NK-92 (cell line): Measurements from ENCODE around the gene GPRIN1.
"Not testable (repeated sequence)": the region's sequence is repeated elsewhere in the genome, so short reads cannot be mapped to it uniquely, and the experiment has no call there.

Experiments
- DNase-seq: peaks from one replicate; lab custom pipeline; 2025; ENCODE audit not compliant: unreplicated experiment; lab: John Stamatoyannopoulos, UW

GPRIN1 gene

DNA sequence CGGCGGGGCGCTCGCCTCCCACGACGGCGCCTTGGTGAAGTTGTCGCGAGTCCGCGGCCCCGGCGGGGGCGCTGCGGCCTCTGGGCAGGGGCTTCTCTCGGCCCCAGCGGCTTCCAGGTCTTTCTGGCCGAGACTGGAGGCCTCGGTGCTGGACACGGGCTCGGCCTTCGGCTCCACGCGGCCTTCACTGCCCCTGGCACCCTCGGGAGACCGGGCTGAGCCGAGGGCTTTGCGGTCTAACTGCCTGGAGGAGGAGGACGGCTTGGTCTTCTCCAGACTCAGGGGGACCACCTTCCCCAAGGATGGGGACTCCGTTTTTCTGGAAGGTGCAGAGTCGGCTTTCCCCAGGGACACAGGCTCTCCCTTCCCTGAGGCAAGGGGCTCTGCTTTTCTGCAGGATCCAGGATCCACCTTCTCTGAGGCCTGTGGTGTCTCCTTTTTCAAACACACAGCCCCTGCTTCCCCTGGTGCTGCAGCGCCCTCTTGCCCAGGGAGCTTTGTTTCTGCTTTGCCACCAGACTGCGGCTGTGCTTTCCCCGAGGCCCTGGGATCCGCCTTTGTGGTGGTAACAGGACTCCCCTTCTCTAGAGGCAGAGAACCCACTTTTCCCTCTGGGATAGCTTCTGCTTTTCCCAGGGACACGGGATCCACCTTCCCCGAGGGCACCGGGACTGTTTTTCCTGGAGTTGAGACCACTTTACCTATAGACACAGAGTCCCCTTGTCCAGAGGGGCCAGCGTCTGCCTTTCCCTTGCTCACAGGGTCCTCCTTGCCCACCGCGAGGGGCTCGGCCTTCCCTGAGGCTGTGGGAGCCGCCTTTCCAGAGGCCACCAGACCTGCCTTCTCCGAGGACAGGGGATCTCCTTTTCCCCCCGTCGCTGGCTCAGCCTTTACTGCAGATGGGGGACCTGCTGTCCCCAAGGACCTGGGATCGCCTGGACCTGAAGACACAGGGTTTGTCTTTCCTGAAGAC lies 12.3 kb downstream of the GPRIN1 start:
- no peak for DNase-seq

DNA sequence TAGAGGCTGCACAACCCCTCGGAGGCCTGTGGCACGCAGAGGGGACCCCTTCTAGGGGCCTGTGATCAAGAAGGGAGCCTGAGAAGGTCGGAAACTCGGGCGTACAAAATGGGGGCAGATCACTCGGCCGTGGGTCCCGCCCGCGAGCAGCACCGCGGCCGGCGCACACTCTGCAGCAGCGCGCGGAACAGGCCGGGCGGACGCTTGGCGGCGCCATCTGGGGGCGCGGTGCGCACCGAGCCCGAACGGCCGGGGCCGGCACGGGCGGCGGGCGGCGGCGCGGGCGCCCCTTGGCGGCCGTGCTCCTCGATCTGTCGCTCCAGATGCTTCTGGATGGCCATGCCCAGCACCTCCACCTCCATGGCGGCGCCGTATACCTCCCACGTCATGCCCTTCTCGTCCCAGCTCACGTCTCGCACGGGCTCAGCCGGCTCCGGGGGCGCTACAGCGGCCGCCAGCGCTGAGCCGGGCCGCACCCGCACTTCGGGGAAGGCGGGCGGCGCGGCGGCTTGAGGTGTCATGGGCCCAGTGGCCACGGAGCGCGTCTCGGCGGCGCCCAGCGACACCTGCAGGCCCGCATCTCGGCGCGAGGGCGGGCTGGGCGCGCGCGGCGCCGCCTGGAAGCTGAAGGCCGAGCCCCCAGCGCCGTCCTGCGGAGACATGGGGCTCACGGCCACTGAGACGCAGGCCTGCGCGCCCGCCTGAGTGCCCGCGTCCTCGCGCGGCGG lies 13.1 kb downstream of the GPRIN1 start:
- DNase-seq: no peak

DNA sequence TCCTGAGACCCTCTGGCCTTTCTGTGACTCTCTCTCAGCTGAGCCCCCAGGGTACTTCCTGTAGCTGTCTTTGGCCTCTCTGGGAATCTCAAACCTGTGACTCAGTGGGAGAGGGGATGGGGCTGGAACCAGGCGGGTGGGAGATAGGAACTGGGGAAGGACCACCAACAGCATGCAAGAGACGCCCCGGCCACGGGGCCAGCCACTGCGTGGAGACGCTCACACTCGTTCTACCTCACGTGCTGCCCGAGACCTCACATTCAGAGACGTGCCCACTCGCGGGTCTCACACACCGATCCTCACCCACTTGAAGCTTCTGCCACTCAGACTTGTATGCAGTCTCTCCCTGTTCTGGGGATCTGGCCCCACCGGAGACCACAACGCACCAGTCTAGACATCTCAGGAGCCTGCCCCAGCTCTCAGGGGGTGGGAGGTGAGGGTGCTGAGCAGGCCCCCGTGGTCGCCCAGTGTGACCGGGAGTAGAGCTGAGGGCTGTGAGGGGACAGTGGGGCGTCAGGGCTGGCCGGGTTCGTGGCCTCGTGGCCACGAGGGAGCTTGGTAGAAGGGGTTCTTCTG lies 13.8 kb downstream of the GPRIN1 start:
- DNase-seq: no peak

DNA sequence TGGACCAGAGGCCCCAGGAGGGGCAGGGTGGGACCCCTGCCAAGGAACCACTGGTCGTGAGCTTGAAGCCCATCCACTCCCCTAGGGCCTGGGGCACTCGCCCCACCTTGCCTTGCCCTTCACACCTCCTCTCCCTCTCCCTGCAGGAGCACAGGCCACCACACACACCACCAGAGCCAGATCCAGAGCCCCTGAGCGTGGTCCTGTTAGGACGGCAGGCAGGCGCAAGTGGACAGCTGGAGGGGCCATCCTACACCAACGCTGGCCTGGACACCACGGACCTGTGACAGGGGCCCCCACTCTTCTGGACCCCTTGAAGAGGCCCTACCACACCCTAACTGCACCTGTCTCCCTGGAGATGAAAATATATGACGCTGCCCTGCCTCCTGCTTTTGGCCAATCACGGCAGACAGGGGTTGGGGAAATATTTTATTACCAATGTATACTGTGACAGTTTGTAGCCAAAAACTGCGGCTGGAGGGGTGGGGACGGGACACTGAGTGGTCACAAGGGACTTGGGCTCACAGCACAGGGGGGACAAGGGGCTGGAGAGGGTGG lies 14.5 kb downstream of the GPRIN1 start:
- DNase-seq: no peak

DNA sequence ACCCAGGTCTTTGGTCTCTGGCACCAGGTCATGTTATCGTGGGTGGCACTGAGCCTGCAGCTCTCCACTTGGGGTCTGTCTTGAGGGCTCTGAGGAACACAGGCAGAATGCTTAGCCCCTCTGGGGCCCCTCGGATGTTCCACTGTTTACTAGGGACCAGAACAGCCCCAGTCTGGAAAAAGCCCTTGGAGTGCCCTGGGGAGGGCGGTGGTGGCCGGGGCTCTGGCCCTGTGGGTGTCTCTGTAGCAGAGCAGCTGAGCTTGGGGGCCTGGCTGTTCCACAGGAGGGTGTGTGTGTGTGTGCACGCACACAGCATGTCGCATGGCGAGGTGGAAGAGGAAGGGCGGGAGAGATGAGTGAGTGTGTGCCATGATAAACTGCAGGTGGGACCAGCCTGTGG lies 15.4 kb downstream of the GPRIN1 start:
- no peak for DNase-seq

DNA sequence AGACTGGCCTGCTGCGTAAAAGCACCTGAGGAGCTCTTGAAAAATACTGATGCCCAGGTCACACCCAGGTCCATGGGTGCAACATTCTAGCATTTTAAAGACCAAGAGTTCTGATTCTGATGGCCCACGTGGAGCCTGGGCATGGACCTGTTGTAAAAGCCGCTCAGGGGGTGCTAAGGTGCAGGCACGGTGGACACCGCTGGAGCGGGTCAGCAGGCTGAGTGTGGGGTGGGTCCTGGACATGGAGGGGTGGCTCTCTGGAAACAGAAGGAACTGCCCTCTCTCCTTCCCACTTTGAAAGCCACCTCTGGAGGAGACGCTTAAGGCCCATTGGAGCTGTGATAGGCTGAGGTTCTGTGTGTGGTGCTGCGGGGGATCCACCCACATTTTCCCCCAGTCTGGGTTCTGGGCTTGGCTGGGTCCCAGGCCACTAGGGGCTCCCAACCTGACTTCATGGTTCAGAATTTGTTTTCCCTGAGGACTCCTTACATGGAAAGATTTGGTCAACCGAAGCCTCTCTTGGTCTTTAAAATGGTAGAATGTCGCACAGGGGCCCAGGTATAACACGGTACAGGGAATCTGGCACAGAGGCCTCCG lies 16.6 kb downstream of the GPRIN1 start:
- DNase-seq: no peak

DNA sequence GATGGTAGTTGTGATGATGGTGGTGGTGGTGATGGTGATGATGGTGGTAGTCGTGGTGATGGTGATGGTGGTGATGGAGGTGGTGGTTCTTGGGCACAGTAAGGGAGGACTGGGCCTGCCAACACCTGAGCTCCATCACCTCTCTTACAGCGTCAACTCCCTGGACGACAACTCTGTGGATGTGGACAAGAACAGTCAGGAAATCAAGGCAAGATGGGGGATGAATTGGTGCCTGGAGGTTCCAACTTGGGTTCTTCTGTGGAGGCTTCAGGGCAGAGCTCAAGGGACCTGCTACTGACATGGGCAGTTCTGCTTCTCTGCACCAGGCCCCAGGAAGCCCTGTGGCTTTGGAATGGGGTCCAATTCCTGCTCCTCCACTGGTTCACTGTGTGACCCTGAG lies 17.4 kb downstream of the GPRIN1 start:
- DNase-seq: no peak

DNA sequence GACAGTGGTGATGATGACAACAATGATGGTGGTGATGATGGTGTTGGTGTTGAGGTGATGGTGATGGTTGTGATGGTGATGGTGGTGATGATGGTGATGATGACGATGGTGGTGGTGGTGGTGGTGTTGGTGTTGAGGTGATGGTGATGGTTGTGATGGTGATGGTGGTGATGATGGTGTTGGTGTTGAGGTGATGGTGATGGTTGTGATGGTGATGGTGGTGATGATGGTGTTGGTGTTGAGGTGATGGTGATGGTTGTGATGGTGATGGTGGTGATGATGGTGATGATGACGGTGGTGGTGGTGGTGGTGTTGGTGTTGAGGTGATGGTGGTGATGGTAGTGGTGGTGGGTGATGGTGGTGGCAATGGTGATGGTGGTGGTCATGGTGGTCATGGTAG lies 18.3 kb downstream of the GPRIN1 start:
- DNase-seq: not testable (repeated sequence)

DNA sequence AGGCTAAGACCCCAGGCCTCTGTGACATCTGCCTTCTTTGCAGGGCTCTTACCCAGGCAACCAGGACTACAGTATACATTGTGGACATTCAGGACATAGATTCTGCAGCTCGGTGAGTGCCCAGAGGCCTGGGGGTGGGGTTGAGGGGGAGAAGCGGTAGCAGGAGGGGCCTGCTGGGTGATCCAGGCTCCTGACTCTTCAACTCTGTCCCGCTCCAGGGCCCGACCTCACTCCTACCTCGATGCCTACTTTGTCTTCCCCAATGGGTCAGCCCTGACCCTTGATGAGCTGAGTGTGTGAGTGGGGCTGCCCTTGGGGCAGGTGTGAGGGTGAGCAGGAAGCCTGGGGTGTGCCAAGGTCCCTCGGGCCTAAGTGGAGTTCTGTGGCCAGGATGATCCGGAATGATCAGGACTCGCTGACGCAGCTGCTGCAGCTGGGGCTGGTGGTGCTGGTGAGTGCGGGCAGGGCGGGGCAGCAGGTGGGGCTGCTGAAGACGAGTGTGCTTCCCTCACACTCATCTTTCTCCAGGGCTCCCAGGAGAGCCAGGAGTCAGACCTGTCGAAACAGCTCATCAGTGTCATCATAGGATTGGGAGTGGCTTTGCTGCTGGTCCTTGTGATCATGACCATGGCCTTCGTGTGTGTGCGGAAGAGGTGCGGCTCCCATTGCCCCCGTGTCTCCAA lies 19.8 kb downstream of the GPRIN1 start:
- no peak for DNase-seq

DNA sequence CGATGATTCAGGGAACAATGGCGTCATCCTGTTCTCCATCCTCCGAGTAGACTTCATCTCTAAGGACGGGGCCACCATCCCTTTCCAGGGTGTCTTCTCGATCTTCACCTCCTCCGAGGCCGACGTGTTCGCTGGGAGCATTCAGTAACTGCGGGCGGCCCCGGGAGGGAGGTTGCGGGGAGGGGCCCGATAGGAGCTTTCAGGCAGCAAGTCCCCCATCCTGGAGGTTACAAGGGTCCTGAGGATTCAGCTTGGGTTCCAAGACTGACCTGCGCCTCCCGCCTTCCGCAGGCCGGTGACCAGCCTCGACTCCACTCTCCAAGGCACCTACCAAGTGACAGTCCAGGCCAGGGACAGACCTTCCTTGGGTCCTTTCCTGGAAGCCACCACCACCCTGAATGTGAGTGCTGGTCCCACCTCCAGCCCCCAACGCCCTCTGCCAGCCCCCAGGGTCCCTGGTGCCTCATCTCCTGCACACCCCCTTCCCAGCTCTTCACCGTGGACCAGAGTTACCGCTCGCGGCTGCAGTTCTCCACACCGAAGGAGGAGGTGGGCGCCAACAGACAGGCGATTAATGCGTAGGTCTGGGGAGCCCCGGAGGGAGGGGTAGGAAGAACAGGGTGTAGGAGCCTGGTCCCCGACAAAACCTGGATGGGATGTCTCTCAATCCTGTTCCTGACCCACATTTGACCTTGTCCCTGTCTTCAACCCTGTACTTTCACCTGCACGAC lies 20.8 kb downstream of the GPRIN1 start:
- no peak for DNase-seq

DNA sequence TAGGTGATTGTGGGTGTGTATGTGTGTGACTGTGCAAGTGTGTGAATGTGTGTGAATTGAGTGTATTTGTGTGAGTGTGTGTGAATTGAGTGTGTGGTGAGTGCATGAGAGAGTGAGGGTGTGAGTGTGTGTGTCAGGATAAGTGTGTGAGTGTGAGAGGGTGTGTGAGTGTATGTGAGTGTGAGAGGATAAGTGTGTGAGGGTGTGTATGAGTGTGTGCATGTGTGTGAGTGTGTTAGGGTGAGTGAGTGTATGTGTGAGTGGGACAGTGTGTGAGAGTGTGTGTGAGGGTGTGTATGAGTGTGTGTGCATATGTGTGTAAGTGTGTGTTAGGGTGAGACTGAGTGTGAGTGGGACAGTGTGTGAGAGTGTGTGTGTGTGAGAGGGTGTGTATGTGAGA lies 21.7 kb downstream of the GPRIN1 start:
- DNase-seq: no peak

DNA sequence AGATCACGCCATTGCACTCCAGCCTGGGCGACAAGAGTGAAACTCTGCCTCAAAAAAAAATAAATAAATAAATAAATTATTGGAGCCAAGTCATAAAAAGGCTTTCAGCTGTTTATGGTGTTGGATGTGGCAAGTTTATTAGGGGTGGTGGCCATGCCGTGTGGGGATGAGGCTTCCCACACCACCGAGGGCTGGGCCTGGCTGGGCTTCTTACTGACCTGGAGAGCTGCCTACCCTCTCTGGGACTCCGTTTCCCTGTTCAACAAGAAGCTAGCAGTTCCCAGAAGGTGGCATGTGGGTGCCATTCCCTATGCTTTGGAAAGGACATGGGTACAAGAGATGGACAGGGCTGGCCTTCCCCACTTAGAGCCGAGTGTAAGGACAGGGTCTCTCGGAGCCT lies 22.6 kb downstream of the GPRIN1 start:
- no peak for DNase-seq

DNA sequence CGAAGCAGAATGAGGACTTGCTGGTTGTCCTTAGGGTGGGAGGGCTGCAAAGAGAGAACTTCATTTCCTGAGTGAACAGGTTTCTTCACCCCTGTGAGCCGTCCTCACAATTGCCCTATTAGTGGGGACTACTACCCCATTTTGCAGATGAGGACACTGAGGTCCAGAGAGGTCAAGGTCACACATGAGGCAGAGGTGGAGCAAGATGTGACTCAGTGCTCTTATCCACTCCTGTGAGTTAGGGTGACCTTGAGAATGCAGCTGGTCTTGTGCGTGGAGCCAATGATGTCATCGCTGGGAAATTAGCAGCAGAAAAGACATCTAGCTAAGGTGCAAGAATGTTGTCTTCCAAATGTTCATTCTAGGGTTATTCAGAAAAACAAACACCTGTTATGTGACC lies 26.9 kb downstream of the GPRIN1 start:
- DNase-seq: no peak

DNA sequence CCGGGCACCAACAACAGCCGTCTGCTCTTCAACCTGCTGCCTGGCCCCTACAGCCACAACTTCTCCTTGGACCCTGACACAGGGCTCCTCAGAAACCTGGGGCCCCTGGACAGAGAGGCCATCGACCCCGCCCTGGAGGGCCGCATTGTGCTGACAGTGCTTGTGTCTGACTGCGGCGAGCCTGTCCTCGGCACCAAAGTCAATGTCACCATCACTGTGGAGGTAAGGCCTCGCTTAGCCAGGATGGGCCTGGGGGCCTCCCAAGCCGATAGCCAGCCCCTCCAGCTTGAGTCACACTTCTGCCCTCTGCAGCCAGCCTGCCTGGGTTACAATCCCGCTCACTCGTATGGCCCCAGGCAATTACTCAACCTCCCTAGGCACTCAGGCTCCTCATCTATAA lies 28.6 kb downstream of the GPRIN1 start:
- no peak for DNase-seq

DNA sequence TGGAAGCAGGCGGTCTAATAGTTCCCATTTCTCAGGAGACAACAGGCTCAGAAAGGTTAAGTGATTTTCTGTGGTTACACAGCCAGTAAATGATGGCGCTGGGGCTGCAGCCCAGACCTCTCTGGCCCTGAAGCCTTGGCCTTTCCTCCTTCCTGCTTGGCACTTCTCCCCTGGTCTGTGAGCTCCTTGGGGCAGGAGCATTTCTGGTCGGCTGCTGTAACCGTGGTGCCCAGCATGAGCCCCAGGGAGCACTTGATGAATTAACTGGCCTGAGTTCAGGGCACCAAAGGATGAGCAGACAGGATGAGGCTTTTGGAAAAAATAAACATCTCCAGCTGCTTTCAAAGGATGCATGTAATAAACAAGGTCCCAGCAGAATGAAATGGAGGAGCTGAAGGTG lies 30.6 kb downstream of the GPRIN1 start:
- no peak for DNase-seq

DNA sequence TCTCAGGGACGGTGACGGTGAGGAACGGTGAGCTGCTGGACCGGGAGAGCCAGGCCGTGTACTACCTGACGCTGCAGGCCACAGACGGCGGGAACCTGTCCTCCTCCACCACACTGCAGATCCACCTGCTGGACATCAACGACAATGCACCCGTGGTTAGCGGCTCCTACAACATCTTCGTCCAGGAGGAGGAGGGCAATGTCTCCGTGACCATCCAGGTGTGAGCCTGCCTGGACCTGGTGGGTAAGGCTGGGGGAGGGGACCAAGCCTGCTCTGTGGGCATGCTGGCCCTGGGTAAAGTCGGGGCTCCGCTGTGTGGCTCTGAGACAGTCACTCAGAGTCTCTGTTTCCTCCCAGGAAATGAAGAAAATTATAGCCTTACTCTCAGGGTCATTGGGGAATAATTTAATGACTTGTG lies 31.6 kb downstream of the GPRIN1 start:
- DNase-seq: no peak

DNA sequence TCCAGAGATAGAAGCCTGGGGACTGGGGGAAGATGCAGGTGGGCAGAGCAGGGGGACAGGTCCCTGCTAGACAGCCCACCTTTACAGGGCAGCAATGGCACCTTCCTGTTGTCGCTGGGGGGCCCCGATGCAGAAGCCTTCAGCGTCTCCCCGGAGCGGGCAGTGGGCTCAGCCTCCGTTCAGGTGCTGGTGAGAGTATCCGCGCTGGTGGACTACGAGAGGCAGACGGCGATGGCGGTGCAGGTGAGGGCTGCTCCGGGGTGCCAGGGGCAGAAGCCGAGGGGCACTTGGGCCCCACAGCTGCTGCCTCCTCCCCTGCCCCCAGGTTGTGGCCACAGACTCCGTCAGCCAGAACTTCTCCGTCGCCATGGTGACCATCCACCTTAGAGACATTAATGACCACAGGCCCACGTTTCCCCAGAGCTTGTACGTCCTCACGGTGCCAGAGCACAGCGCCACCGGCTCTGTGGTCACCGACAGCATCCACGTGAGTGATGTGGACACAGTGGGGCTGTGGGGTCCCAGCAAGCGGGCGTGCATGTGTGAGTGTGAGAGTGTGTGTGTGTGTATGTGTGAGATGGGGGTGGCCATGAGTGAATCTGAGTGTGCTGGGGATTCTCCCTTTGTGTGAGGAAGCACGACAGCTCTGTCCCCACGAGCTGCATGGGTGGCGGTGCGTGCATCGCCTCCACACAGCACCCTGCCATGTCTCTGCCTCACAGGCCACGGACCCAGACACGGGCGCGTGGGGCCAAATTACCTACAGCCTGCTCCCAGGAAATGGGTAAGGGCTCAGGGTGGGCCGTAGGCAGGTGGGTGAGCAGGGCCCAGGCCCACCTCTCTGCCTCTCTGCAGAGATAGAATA lies 32.4 kb downstream of the GPRIN1 start:
- DNase-seq: no peak

DNA sequence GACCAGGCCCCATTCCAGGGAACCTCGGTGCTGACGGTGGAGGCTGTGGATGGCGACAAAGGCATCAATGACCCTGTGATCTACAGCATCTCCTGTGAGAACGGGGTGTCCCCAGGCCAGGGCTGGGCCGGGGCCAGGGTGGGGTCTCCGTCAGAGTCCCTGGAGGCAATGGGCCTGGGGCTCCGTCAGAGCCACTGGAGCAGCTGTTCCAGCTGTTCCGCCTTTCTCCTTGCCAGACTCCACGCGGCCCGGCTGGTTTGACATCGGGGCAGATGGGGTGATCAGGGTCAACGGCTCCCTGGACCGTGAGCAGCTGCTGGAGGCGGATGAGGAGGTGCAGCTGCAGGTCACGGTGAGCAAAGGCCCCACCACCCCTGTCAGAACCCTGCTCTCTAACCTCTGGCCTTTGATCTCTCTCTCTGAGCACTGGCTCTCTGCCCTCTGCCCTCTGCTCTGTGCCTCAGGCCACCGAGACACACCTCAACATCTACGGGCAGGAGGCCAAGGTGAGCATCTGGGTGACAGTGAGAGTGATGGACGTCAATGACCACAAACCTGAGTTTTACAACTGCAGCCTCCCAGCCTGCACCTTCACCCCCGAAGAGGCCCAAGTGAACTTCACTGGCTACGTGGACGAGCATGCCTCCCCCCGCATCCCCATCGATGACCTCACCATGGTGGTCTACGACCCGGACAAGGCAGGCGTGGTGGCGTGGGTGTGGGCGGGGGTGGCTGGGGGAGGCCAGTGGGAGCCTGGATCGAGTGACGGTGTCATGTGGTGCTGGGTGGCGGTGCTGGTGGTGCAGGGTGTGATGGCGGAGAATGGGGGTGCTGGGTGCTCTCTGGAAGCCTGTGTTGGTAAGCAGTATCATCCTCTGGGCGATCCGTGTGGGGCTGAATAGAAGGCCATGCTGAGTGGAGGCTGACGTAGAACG lies 34.2 kb downstream of the GPRIN1 start:
- DNase-seq: no peak
